ENCODE results near the gene LYZL2.
A peak's percentile ranks its signal among the peaks of the same experiment; 100 is the strongest.
"Not testable (repeated sequence)": the region's sequence is repeated elsewhere in the genome, so short reads cannot be mapped to it uniquely, and the experiment has no call there.

The LYZL2 gene

GRCh38 chr10:30594077-30594476, 35.5 kb downstream of the LYZL2 start:
- DNase-seq (ENCODE audit: low spot score) = no peak

GRCh38 chr10:30592770-30593169, 36.8 kb downstream of the LYZL2 start:
- DNase-seq (ENCODE audit: low spot score) = not testable (repeated sequence)

- DNase-seq (ENCODE audit: low spot score) = peak; percentile 53
Observed at GRCh38 chr10:30591249-30591670, 38.3 kb downstream of the LYZL2 start.

DNA sequence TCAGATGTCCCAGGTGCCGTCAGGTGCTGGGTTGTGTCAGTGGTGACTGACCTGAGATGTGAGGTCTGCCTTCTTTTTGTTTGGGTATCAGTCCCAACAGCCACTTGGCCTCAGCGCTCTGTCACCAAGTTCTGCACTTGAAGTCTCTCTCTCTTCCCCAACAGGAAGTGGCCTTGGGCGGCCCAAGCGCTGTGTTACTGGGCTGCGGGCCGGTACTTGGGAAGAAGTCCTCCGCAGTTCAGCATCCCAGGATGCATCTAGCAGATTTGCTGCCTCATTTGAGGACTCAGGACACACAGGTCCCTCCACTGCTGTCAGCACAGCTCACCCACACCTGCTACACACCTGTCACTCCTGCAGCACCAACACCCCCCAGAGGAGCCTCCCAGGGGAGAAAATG, 40.1 kb downstream of the LYZL2 start:
- no peak for DNase-seq (ENCODE audit: low spot score)

DNA sequence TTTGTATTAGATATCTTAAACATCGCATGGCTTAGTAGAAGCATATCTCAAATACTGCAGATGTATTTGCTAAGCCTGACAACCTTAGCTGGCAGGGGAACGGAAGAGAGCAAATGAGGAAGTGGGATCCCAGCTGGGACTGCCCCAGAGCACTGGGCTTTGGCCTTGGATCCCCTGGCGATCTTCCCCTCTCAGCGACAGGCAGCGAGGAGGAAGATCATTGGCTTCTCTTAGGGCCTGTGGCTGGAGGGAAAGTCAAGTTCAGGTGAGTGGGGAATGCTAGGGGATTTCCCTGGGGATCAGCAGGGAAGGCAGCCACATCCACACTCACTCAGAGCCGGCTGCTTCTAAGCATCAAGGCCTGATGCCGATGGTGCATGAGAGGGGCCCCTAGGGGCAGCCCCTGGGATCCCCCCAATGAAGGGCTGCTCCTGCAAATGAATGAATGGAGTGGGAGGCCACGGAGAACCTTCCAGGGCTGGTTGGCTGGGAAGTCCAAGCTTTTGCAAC, 42.0 kb downstream of the LYZL2 start:
- no peak for DNase-seq (ENCODE audit: low spot score)

GRCh38 chr10:30586828-30587227, 42.7 kb downstream of the LYZL2 start:
- DNase-seq (ENCODE audit: low spot score) = no peak

DNA sequence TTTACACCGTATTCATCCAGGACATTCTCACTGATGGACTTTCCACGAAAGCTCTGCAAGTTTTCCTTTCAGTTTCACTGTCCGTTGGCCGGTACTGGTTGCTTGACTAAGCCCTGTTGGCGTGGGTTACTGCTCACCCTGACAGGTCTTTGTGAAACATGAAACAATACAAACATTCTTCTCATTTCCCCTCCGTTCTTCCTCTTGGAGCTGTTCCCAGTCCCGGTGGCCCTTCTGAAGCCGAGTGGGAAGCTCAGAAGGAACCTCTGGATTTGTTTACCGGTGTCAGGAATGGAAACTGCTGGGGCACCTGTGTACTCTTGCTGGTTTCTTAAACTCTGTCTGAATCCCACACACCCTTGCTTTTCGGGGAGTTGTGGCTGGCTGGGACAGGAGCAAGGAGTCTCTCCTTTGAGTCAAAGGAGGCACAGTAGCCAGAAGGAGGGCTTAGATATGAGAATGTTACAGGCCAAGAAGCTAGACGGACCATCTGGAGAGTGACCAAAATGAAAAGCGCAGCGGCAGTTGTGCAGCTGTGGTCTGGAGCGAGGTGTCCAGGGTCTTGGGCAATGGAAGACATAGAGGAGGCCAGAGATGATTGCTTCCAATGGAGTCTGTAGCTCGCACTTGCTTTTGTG, 45.7 kb downstream of the LYZL2 start:
- DNase-seq (ENCODE audit: low spot score) = peak; percentile 27

GRCh38 chr10:30581779-30582380, 47.7 kb downstream of the LYZL2 start:
- peak; percentile 41 for DNase-seq (ENCODE audit: low spot score)

DNA sequence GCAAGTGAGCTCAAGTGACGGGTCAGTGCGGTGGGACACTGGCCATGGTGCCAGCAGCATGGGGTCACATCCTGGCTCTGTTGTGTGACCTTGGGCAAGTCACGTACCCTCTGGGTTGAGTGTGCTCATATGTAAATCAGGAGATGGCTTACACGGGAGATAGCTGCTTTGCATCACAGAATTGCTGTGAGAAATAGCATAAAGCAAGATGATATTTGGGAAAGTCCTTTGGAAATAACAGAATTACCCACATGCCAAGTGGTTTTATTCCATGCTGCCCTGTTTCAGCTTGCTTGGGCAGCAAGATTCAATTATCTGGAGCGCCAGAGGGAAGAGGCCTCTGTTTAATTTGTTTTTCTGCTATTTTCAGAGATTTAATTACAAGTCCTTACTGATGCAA, 48.9 kb downstream of the LYZL2 start:
- DNase-seq (ENCODE audit: low spot score) = no peak

GRCh38 chr10:30580241-30580640, 49.3 kb downstream of the LYZL2 start:
- DNase-seq (ENCODE audit: low spot score) = no peak

DNA sequence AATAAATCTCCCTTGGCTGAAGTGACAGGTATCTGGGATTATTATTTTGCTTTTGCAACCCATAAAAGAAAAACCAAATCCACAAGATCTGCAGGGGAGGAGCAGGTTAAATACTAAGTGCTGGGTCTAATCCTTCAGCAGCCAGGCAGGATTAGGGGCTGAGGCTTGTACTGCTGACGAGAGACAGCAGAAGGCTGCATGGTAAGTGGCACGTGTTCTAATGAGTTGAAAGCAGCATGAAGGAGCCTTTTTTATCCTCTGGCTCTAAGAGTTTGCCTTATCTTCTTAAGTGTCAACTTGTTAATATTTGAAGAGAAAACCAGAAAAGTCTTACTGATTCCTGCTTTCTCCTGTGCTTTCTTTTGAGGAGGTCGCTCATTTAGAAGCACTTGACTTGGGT, 50.0 kb downstream of the LYZL2 start:
- DNase-seq (ENCODE audit: low spot score) = no peak

DNA sequence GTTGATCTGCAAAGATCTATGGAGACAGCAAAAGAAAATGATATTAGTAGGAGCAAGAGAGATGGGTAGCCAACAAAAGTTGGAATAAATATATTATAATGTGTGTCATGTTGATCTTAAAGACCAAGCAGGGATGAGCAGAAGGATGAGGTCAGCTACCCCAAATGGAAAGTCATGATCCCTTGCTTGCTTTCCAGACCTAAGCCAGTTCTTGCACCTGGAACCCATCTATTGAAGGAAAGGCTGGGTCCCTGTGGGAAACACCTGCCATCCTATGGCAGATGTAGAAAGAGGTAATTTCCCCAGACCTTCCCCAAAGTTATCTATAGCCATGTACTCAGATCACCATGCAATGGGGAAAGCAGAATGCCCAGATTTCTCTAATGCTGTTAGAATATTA, 52.5 kb downstream of the LYZL2 start:
- no peak for DNase-seq (ENCODE audit: low spot score)

DNA sequence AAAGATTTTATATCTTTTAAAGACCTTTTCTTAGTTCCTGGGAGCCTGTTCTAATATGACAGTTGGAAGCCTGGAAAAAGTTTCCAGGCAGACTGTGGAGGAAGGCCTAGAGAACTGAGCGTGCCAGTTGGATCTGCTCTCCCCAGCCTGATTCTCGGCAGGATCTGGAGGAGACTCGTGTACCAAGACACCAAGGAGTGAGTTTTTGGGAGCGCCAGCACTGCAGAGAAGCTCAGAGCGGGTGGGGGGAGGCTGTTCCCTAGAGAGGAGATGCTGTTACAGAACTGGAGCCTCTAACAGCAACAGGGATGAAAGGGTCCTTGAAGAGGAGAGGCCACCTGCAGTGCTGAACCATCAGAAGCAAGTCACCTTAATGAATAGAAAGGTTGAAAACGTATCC, 52.9 kb downstream of the LYZL2 start:
- no peak for DNase-seq (ENCODE audit: low spot score)

DNA sequence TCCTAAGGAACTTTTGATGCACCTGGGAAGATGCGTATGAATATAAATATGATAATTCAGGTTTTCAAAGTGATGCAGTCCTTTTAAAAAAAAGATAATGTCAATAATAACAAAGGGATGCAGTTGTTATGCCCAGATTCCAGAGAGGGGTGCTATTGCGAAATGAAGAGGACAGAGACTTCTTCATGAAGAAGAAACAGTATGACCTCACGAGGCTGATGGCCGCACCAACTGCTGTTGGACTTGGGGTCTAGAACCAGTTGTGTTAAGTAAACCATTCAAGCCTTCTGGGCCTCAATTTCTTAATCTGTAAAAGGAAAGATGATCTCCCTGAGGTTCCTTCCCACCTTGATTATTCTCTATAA, 55.1 kb downstream of the LYZL2 start:
- no peak for DNase-seq (ENCODE audit: low spot score)

- no peak for DNase-seq (ENCODE audit: low spot score)
Observed at GRCh38 chr10:30573721-30574431, 55.7 kb downstream of the LYZL2 start.

DNA sequence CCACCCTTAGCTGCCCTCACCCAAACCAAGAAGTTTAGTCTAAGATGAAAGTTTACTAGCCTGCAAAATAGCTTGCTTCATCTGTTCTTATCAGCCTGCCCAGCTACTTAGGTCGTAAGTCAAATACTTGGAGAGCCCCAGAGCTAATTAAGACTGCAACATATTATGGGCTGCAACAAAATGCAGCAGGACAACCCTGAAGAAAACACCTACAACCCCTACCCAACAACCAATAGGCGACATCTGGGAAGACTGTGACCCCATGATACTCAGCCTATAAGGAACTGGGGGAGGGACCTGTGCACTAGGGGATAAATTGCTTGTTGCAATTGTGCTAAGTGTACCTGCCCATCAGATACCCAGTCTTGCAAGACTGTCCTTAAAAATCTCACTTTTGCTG, 64.1 kb downstream of the LYZL2 start:
- DNase-seq (ENCODE audit: low spot score) = no peak

DNA sequence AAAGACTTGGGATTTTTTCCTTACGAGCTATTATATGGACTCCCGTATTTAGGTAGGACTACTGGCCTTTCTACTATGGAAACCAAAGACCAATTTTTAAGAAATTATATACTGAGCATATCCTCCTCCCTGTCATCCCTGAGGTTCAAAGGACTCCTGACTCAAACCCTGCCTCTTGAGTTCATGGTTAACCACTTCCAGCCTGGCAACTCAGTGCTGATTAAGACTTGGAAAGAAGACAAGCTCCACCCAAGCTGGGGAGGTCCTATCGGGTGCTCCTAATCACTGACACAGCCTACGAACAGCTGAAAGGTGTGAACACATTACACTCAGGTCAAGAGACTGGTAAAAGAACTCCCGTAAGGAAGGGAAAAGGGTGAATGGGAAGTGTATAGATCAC, 66.8 kb downstream of the LYZL2 start:
- DNase-seq (ENCODE audit: low spot score) = peak; percentile 87
